Natural killer cell (primary cell): ENCODE data around the gene DCAF5. TPM values are rescaled to one million over a fixed set of nuclear protein-coding genes. Genes with fewer than 3 reads are reported as not detected.

Experiments used
- ATAC-seq, 3 donors: fragments of 150-1000 bp in 2 of 3; fragments of 200-7000 bp in 1 of 3; cut with Tn5 transposase; 1 replicate in 1 of 3; 2 replicates in 2 of 3; pipeline ENCODE4 v1.10.0; 2021; ENCODE audit warnings: mild to moderate bottlenecking in 2 of 3, moderate library complexity in 2 of 3
- DNase-seq, 2 donors: peaks; one replicate each; pipeline versions ENCODE4 v3.0.0 to v3.0.0-alpha.2; 2013 to 2021; ENCODE audit warnings: mixed read lengths in 1 of 2
- H3K27ac ChIP-seq: one replicate; pipeline ENCODE4 v1.5.1; 2013; ENCODE audit warnings: mild to moderate bottlenecking, low read length
- H3K27me3 ChIP-seq: one replicate; pipeline ENCODE4 v1.6.1; 2013; ENCODE audit warnings: low read length; ENCODE audit not compliant: control insufficient read depth, insufficient read depth
- H3K36me3 ChIP-seq: one replicate; pipeline ENCODE4 v1.6.1; 2013; ENCODE audit warnings: low read length; ENCODE audit not compliant: control insufficient read depth, insufficient read depth
- H3K4me1 ChIP-seq: one replicate; pipeline ENCODE4 v1.6.1; 2013; ENCODE audit warnings: low read length; ENCODE audit not compliant: control insufficient read depth, insufficient read depth
- H3K4me3 ChIP-seq: one replicate; pipeline ENCODE4 v1.5.1; 2013; ENCODE audit warnings: low read length
- H3K9me3 ChIP-seq: one replicate; pipeline ENCODE4 v1.6.1; 2013; ENCODE audit warnings: low read length; ENCODE audit not compliant: control insufficient read depth, insufficient read depth
- H3K27ac Mint-ChIP-seq, 2 donors: one replicate each; pipeline ENCODE4 v1.8.0; 2022; ENCODE audit warnings: mild to moderate bottlenecking in 2 of 2, mixed read lengths in 2 of 2, moderate library complexity in 1 of 2
- H3K27me3 Mint-ChIP-seq, 2 donors: one replicate each; pipeline ENCODE4 v1.8.0; 2022; ENCODE audit warnings: low read depth in 2 of 2, mixed read lengths in 2 of 2
- H3K36me3 Mint-ChIP-seq: one replicate; pipeline ENCODE4 v1.8.0; 2022; ENCODE audit warnings: mixed read lengths
- H3K4me1 Mint-ChIP-seq, 2 donors: one replicate each; pipeline ENCODE4 v1.8.0; 2022; ENCODE audit warnings: mixed read lengths in 2 of 2
- H3K4me3 Mint-ChIP-seq: one replicate; pipeline ENCODE4 v1.8.0; 2022; ENCODE audit warnings: mild to moderate bottlenecking, moderate library complexity, mixed read lengths
- H3K9me3 Mint-ChIP-seq, 2 donors: one replicate each; pipeline ENCODE4 v1.8.0; 2022; ENCODE audit warnings: mixed read lengths in 2 of 2
- CTCF ChIP-seq: fragments of 200-600 bp; IDR thresholded peaks from one replicate; pipeline ENCODE4 v1.8.0; 2022; ENCODE audit warnings: antibody characterized with exemption
- WGBS: methylation state at CpG from one replicate; pipeline ENCODE4 v1.1.7; 2013; ENCODE audit warnings: missing lambda C conversion rate; ENCODE audit not compliant: insufficient coverage; 5-methylcytosine and 5-hydroxymethylcytosine counted together
- intact Hi-C: fragments of 100-400 bp; cut with micrococcal nuclease; formaldehyde crosslinking; loops from one replicate; pipeline ENCODE4 v1.14.2; 2022
- total RNA-seq, 4 donors: library from RNA; stranded (reverse); fragments of 120-200 nt in 1 of 4; gene quantifications; one replicate each; pipeline versions ENCODE4 v1.2.3 to v1.2.4, GENCODE V29; 2013 to 2022

DCAF5 gene
- total RNA-seq, 3 donors from 2014 or later (not counting 1 experiment from before 2014, with no cell fraction given) = 92.0 to 112 (median 99.2) TPM

GRCh38 chr14:69108358-69108757 is 44.6 kb downstream of the DCAF5 start:
- Mint-ChIP-seq H3K27me3 (no peaks in the 10 kb centered on the region), H3K4me1 (peaks cover 14 to 23% of the 10 kb centered on the region in 2 donors), H3K4me3 (no peak overlapping the region), H3K27ac (no peak overlapping the region), H3K9me3 (no peaks in the 10 kb centered on the region), H3K36me3 (peaks cover 5% of the 10 kb centered on the region)
- intact Hi-C loops = loop anchor here (5.0 kb wide), 1 partner anchor 196 kb away; no protein-coding TSS in a partner anchor
- H3K4me3 ChIP-seq = no peak overlapping the region
- no peaks in the 10 kb centered on the region for H3K9me3 ChIP-seq
- no peaks in the 10 kb centered on the region for H3K4me1 ChIP-seq
- no peak for ATAC-seq
- DNase-seq = no peak
- no peak overlapping the region for H3K27ac ChIP-seq
- no peaks in the 10 kb centered on the region for H3K27me3 ChIP-seq
- WGBS = 100% methylated on average over 3 of the region's 3 CpGs
- H3K36me3 ChIP-seq = peaks cover 49% of the 10 kb centered on the region
- TF ChIP-seq CTCF = no peak

GRCh38 chr14:69107407-69108003 is 45.4 kb downstream of the DCAF5 start:
- peak; percentile 26 for TF ChIP-seq CTCF
- peak; percentile 49 to 74 (median 68) for ATAC-seq
- peaks cover 52% of the 10 kb centered on the region for H3K36me3 ChIP-seq

GRCh38 chr14:69106451-69106850 is 46.5 kb downstream of the DCAF5 start:
- intact Hi-C loops = loop anchor here (5.0 kb wide), 1 partner anchor 194 kb away; no protein-coding TSS in a partner anchor

More at GRCh38 chr14:69107407-69108003, 45.4 kb downstream of the DCAF5 start:
- H3K4me1 Mint-ChIP-seq = peaks cover 7 to 23% of the 10 kb centered on the region in 2 donors
- H3K27me3 Mint-ChIP-seq = no peaks in the 10 kb centered on the region
- no peak overlapping the region for H3K4me3 Mint-ChIP-seq
- DNase-seq = peak in 1 of 2 donors; percentile 70
- H3K36me3 Mint-ChIP-seq = peaks cover 5% of the 10 kb centered on the region
- Histone ChIP-seq H3K9me3 (no peaks in the 10 kb centered on the region), H3K4me3 (no peak overlapping the region), H3K27me3 (no peaks in the 10 kb centered on the region), H3K27ac (no peak overlapping the region), H3K4me1 (no peaks in the 10 kb centered on the region)
- WGBS = 44% methylated on average over 3 of the region's 3 CpGs
- intact Hi-C loops = loop anchor here (1.0 to 5.0 kb wide), 2 partner anchors 195 to 244 kb away; no protein-coding TSS in a partner anchor
- no peaks in the 10 kb centered on the region for H3K9me3 Mint-ChIP-seq
- H3K27ac Mint-ChIP-seq = no peak overlapping the region

More at GRCh38 chr14:69106451-69106850, 46.5 kb downstream of the DCAF5 start:
- Mint-ChIP-seq H3K36me3 (no peaks in the 10 kb centered on the region), H3K4me3 (no peak overlapping the region), H3K27me3 (no peaks in the 10 kb centered on the region), H3K27ac (no peak overlapping the region), H3K4me1 (peaks cover 7 to 23% of the 10 kb centered on the region in 2 donors), H3K9me3 (no peaks in the 10 kb centered on the region)
- H3K27me3 ChIP-seq = no peaks in the 10 kb centered on the region
- no peak for ATAC-seq
- no peak for DNase-seq
- 100% methylated on average over 5 of the region's 5 CpGs for WGBS
- no peaks in the 10 kb centered on the region for H3K9me3 ChIP-seq
- no peak overlapping the region for H3K27ac ChIP-seq
- H3K36me3 ChIP-seq = peaks cover 47% of the 10 kb centered on the region
- H3K4me3 ChIP-seq = no peak overlapping the region
- no peak for TF ChIP-seq CTCF
- no peaks in the 10 kb centered on the region for H3K4me1 ChIP-seq
